ENCODE data around the gene GALNT15. TPM values are rescaled to one million over a fixed set of nuclear protein-coding genes. Genes with fewer than 3 reads are reported as not detected.

Gene GALNT15
- polyA plus RNA-seq, 1 donor (not counting 4 experiments of a cell fraction or from before 2014, with no cell fraction given) = not detected

DNA sequence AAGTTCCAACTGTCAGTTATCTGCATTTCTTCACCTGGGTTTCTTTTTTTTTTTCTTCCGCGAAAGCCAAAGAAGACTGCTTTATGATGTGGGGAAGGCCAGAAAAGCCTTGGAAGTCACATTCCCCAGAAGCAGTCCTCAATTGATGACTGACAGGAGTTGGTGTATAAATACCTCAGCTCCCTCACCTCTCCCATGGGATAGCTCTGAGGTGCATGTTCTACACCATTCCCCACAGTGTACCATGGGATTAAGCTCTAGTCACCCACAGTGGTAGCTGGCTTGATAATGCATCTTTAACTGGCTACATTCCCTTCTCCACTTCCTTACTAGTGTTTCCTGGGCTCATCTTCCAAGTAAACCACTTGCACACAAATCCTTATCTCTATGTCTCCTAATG is 59.8 kb downstream of the GALNT15 start:
- no peaks in the 10 kb centered on the region for H3K9me3 ChIP-seq (ENCODE audit: control insufficient read depth, low read depth, low read length)
- no peak for DNase-seq (ENCODE audit: low read depth, low spot score)
- no peak overlapping the region for H3K9ac ChIP-seq (ENCODE audit: control insufficient read depth, extremely low read depth, insufficient read depth, low read length)
- no peaks in the 10 kb centered on the region for H3K79me2 ChIP-seq (ENCODE audit: control insufficient read depth, insufficient read depth, low read length)
- no peak overlapping the region for H3K4me3 ChIP-seq (ENCODE audit: control insufficient read depth in 2 of 3, extremely low read depth in 1 of 3, insufficient read depth in 2 of 3, low read depth in 1 of 3, low read length in 3 of 3)
- no peaks in the 10 kb centered on the region for H3K36me3 ChIP-seq (ENCODE audit: control insufficient read depth in 2 of 2, extremely low read depth in 1 of 2, insufficient read depth in 2 of 2, low read length in 2 of 2)
- dilution Hi-C loops (cut with MboI; ENCODE audit: extremely low pct_ligation_motif_present, low sequenced_read_pairs) = no loop called here
- H3K9me1 ChIP-seq (ENCODE audit: control insufficient read depth, extremely low read depth, insufficient read depth, low read length) = no peaks in the 10 kb centered on the region
- no peak for FAIRE-seq
- no peak overlapping the region for H3K4me2 ChIP-seq (ENCODE audit: control insufficient read depth, extremely low read depth, insufficient read depth, low read depth, low read length)
- TF ChIP-seq, protein P1, sequence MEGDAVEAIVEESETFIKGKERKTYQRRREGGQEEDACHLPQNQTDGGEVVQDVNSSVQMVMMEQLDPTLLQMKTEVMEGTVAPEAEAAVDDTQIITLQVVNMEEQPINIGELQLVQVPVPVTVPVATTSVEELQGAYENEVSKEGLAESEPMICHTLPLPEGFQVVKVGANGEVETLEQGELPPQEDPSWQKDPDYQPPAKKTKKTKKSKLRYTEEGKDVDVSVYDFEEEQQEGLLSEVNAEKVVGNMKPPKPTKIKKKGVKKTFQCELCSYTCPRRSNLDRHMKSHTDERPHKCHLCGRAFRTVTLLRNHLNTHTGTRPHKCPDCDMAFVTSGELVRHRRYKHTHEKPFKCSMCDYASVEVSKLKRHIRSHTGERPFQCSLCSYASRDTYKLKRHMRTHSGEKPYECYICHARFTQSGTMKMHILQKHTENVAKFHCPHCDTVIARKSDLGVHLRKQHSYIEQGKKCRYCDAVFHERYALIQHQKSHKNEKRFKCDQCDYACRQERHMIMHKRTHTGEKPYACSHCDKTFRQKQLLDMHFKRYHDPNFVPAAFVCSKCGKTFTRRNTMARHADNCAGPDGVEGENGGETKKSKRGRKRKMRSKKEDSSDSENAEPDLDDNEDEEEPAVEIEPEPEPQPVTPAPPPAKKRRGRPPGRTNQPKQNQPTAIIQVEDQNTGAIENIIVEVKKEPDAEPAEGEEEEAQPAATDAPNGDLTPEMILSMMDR (optimal IDR thresholded peaks at IDR 0.05 in 1 of 3, IDR thresholded peaks at IDR 0.05 in 1 of 3, conservative IDR thresholded peaks at IDR 0.05 in 1 of 3; ENCODE audit: extremely low read depth in 1 of 3, insufficient read depth in 2 of 3, low read length in 3 of 3) = no peak
- TF ChIP-seq EZH2 (IDR thresholded peaks at IDR 0.05; ENCODE audit: low read length) = no peak
- H2AFZ ChIP-seq (ENCODE audit: control insufficient read depth, low read length) = no peak overlapping the region
- H3K27me3 ChIP-seq (ENCODE audit: control insufficient read depth, extremely low read depth, insufficient read depth, low read length) = no peaks in the 10 kb centered on the region
- no peaks in the 10 kb centered on the region for H4K20me1 ChIP-seq (ENCODE audit: control insufficient read depth, extremely low read depth, insufficient read depth, low read length)
- H3K4me1 ChIP-seq (ENCODE audit: control insufficient read depth, extremely low read depth, insufficient read depth, low read length) = no peaks in the 10 kb centered on the region
- H3K27ac ChIP-seq (ENCODE audit: control insufficient read depth, insufficient read depth, low read length) = no peak overlapping the region

DNA sequence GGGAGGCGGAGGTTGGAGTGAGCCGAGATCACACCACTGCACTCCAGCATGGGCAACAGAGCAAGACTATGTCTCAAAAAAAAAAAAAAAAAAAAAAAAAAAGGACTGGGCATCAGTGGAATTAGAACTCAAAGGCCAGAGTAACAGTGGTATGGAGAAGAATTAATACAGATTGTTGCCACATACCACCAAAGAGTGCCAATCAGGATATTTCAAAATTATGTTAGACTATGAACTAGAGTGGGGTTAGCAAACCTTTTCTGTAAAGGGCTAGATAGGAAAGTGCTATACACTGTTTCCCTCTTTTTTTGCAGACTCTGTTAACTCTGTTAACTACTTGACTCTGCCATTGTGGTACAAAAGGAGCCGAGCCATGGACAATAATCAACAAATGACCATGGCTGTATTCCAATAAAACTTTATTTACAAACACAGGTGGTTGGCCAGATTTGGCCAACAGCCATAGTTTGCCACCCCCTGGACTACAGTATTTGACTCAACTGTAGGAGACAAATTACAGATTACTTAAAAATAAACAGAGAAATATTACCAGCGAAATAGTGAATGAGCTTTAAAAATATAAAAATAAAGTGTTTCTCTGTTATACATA is 61.7 kb downstream of the GALNT15 start:
- Histone ChIP-seq H3K27ac (ENCODE audit: control insufficient read depth, insufficient read depth, low read length) (no peak overlapping the region), H3K9ac (ENCODE audit: control insufficient read depth, extremely low read depth, insufficient read depth, low read length) (no peak overlapping the region), H2AFZ (ENCODE audit: control insufficient read depth, low read length) (no peak overlapping the region), H3K4me1 (ENCODE audit: control insufficient read depth, extremely low read depth, insufficient read depth, low read length) (peaks cover 5% of the 10 kb centered on the region), H3K79me2 (ENCODE audit: control insufficient read depth, insufficient read depth, low read length) (no peaks in the 10 kb centered on the region), H3K36me3 (ENCODE audit: control insufficient read depth in 2 of 2, extremely low read depth in 1 of 2, insufficient read depth in 2 of 2, low read length in 2 of 2) (no peaks in the 10 kb centered on the region), H3K4me3 (ENCODE audit: control insufficient read depth in 2 of 3, extremely low read depth in 1 of 3, insufficient read depth in 2 of 3, low read depth in 1 of 3, low read length in 3 of 3) (no peak overlapping the region), H4K20me1 (ENCODE audit: control insufficient read depth, extremely low read depth, insufficient read depth, low read length) (no peaks in the 10 kb centered on the region), H3K9me1 (ENCODE audit: control insufficient read depth, extremely low read depth, insufficient read depth, low read length) (no peaks in the 10 kb centered on the region), H3K4me2 (ENCODE audit: control insufficient read depth, extremely low read depth, insufficient read depth, low read depth, low read length) (no peak overlapping the region), H3K27me3 (ENCODE audit: control insufficient read depth, extremely low read depth, insufficient read depth, low read length) (no peaks in the 10 kb centered on the region), H3K9me3 (ENCODE audit: control insufficient read depth, low read depth, low read length) (no peaks in the 10 kb centered on the region)
- DNase-seq (ENCODE audit: low read depth, low spot score) (no peak), FAIRE-seq (no peak)
- TF ChIP-seq EZH2 (IDR thresholded peaks at IDR 0.05; ENCODE audit: low read length) = no peak
- TF ChIP-seq, protein P1 (optimal IDR thresholded peaks at IDR 0.05 in 1 of 3, IDR thresholded peaks at IDR 0.05 in 1 of 3, conservative IDR thresholded peaks at IDR 0.05 in 1 of 3; ENCODE audit: extremely low read depth in 1 of 3, insufficient read depth in 2 of 3, low read length in 3 of 3) = no peak
- dilution Hi-C loops (cut with MboI; ENCODE audit: extremely low pct_ligation_motif_present, low sequenced_read_pairs) = no loop called here

Data from keratinocyte (primary cell).